Cardiac muscle cell (in vitro differentiated cells and primary cell): ENCODE results near the gene PAAF1. TPM values are rescaled to one million over a fixed set of nuclear protein-coding genes. Genes with fewer than 3 reads are reported as not detected.
A peak's percentile ranks its signal among the peaks of the same experiment; 100 is the strongest.
"Not testable (repeated sequence)": the region's sequence is repeated elsewhere in the genome, so short reads cannot be mapped to it uniquely, and the experiment has no call there.

Source experiments
- DNase-seq, 2 donors: peaks; one replicate each; pipeline versions ENCODE4 v3.0.0 to v3.0.0-alpha.2; 2010 to 2017; ENCODE audit warnings: low read depth in 1 of 2, low spot score in 1 of 2
- H3K27ac ChIP-seq: fragments of 200-600 bp; sonication (generic); 2 replicates; pipeline ENCODE4 v1.5.1; 2016
- H3K27me3 ChIP-seq: fragments of 200-600 bp; sonication (generic); 2 replicates; pipeline ENCODE4 v1.6.0; 2016; ENCODE audit warnings: control low read depth
- H3K36me3 ChIP-seq: fragments of 200-600 bp; sonication (generic); 2 replicates; pipeline ENCODE4 v1.5.1; 2016; ENCODE audit warnings: control low read depth
- H3K4me1 ChIP-seq: fragments of 200-600 bp; sonication (generic); 2 replicates; pipeline ENCODE4 v1.8.1; 2017; ENCODE audit warnings: low read depth, mild to moderate bottlenecking, mixed run types
- H3K4me3 ChIP-seq: fragments of 200-600 bp; sonication (generic); 2 replicates; pipeline ENCODE4 v1.5.1; 2016; ENCODE audit warnings: mild to moderate bottlenecking
- H3K9me3 ChIP-seq: fragments of 200-600 bp; sonication (generic); 2 replicates; pipeline ENCODE4 v1.5.1; 2017; ENCODE audit warnings: low read depth, mild to moderate bottlenecking, control low read depth
- polyA plus RNA-seq: library from polyadenylated mRNA; unstranded; fragments of >200 nt; fragmentation: Nextera tagmentation; extraction: Ambion mirVana; gene quantifications from 2 replicates; pipeline ENCODE4 v1.2.1, GENCODE V29; 2016
- total RNA-seq: library from RNA; depleted of rRNA; stranded (reverse); fragments of >200 nt; gene quantifications from 2 replicates; pipeline ENCODE4 v1.2.3, GENCODE V29; 2016
- TF ChIP-seq, protein P1 (sequence below): IDR thresholded peaks from 2 replicates; pipeline ENCODE4 v1.5.1; 2012; ENCODE audit warnings: low read depth, mild to moderate bottlenecking, low read length

The PAAF1 gene
- total and polyA plus RNA-seq, 2 experiments from 2014 or later: 63.9 to 97.2 TPM

DNA sequence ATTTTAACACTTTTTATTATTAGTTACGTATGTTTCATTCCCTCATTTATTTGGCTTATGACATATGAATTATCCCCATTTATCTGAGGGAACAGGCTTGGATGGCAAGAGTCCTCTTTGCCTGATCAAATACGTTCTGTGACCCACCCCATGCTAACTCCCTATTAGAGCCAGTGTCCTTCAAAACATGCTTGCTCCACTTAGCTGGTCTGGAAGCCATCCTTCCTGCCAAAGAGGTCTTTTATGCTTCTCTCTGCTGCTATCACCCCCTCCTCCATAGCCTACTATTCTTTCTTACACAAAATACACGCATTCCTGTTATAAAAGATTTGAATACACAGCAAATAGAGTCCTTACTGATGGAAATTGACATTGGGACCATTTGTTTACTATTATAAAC is 6.5 kb upstream of the PAAF1 start:
- peaks cover 6% of the 10 kb centered on the region for H3K4me1 ChIP-seq
- H3K9me3 ChIP-seq: no peaks in the 10 kb centered on the region
- no peak overlapping the region for H3K4me3 ChIP-seq
- H3K36me3 ChIP-seq: peaks cover 13% of the 10 kb centered on the region
- TF ChIP-seq, protein P1, sequence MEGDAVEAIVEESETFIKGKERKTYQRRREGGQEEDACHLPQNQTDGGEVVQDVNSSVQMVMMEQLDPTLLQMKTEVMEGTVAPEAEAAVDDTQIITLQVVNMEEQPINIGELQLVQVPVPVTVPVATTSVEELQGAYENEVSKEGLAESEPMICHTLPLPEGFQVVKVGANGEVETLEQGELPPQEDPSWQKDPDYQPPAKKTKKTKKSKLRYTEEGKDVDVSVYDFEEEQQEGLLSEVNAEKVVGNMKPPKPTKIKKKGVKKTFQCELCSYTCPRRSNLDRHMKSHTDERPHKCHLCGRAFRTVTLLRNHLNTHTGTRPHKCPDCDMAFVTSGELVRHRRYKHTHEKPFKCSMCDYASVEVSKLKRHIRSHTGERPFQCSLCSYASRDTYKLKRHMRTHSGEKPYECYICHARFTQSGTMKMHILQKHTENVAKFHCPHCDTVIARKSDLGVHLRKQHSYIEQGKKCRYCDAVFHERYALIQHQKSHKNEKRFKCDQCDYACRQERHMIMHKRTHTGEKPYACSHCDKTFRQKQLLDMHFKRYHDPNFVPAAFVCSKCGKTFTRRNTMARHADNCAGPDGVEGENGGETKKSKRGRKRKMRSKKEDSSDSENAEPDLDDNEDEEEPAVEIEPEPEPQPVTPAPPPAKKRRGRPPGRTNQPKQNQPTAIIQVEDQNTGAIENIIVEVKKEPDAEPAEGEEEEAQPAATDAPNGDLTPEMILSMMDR: no peak
- peak overlapping the region; percentile 8 for H3K27ac ChIP-seq
- no peak for DNase-seq
- H3K27me3 ChIP-seq: no peaks in the 10 kb centered on the region

DNA sequence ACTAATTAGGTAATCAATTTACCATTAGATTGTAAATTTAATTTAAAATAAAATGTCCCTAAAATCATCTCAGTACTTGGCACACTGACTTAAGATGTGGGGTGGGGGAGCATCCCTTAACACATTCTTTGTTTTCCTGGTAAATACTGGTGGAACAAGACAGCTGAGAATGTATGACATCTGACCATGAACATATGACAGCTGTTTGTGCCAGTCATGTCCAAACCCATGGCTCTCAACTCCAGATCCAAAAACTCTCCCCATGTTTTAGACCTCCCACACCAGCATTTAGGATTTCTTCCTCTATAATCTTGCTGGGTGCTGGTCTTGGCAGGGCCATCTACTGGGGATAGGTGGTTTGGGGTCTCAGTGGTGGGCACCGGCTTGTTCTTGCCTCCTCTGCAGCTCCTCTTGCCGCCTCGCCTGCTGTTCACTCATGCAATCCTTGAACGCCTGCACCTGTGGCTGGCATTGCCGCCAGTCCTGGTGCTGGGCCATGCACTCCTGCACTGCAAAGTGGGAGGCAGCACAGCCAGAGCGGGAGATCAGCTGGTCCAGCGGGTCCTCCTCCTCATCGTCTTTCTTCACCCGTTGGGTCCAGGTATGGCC is 3.9 kb upstream of the PAAF1 start:
- TF ChIP-seq, protein P1: no peak
- Histone ChIP-seq H3K4me3 (no peak overlapping the region), H3K27me3 (no peaks in the 10 kb centered on the region), H3K36me3 (peaks cover 13% of the 10 kb centered on the region), H3K27ac (no peak overlapping the region), H3K9me3 (no peaks in the 10 kb centered on the region), H3K4me1 (peaks cover 5% of the 10 kb centered on the region)
- no peak for DNase-seq

DNA sequence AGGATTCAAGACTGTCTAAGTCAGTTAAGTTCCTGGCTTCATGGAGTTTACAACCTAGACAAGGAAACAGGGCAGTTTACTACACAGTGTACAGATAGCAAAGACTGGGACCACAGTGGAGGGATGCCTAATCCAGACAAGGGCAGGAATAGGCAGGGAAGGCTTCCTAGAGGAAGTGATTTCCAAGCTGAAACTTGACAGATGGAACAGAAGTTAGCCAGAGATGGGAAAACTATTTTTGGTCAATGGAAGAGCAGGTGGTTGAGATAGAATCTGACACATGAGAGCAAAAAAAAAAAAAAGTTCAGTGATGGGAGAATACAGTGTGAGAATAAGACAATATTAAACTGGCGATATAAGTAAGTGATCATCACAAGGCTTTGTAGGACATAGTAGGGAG is 1.4 kb upstream of the PAAF1 start:
- H3K9me3 ChIP-seq: no peaks in the 10 kb centered on the region
- peak overlapping the region; percentile 94 for H3K27ac ChIP-seq
- no peaks in the 10 kb centered on the region for H3K27me3 ChIP-seq
- TF ChIP-seq, protein P1: no peak
- no peak for DNase-seq
- H3K36me3 ChIP-seq: peaks cover 13% of the 10 kb centered on the region
- H3K4me1 ChIP-seq: peaks cover 5% of the 10 kb centered on the region
- peak overlapping the region; percentile 48 for H3K4me3 ChIP-seq

DNA sequence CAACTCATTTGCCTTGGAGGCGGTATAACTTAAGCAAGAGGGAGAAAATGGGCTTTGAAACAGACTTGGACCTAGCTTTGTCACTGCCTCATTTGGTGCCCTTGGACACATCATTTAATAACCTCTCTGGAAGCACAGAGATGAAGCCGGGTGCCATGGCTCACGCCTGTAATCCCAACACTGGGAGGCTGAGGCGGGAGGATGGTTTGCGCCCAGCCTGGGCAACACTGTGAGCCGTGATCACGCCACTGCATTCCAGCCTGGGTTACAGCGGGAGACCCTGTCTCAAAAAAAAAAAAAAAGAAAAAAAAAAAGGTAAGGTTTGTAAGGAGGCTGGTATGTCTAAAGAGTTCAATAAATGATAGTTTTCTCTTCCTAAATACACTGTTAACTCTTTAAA is 959 bp upstream of the PAAF1 start:
- no peaks in the 10 kb centered on the region for H3K27me3 ChIP-seq
- peak overlapping the region; percentile 48 for H3K4me3 ChIP-seq
- TF ChIP-seq, protein P1: no peak
- H3K27ac ChIP-seq: peak overlapping the region; percentile 94
- peaks cover 5% of the 10 kb centered on the region for H3K4me1 ChIP-seq
- no peaks in the 10 kb centered on the region for H3K9me3 ChIP-seq
- no peak for DNase-seq
- H3K36me3 ChIP-seq: peaks cover 13% of the 10 kb centered on the region

DNA sequence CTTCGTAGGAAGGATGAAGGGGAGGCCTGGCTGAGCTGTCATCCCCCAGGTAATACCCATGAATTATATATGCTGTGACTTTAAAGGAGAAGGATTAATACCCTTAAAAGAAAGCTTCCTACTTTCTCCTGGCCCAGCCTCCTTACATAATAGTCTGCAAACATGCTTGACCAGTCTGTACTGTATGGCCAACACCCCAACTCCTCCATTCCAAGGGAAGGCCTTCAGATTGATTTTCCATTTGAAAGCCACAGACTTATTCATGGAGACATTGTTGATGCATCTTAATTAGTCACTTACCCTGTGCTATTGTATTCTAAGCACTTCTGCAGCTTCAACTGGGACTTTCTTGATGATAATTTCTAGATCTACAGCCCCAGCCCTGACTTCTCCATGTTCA is 2.0 kb downstream of the PAAF1 start:
- Histone ChIP-seq H3K36me3 (peaks cover 2% of the 10 kb centered on the region), H3K27me3 (no peaks in the 10 kb centered on the region), H3K27ac (no peak overlapping the region), H3K4me3 (no peak overlapping the region), H3K9me3 (no peaks in the 10 kb centered on the region), H3K4me1 (peaks cover 5% of the 10 kb centered on the region)
- TF ChIP-seq, protein P1: no peak
- DNase-seq: no peak

DNA sequence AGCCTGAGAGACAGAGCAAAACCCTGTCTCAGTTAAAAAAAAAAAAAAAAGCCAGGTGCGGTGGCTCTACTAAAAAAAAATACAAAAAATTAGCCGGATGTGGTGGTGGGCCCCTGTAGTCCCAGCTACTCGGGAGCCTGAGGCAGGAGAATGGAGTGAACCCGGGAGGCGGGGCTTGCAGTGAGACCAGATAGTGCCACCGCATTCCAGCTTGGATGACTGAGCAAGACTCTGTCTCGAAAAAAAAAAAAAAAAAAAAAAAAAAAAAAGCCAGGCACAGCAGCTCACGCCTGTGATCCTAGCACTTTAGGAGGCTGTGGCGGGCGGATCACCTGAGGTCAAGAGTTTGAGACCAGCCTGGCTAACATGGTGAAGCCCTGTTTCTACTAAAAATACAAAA is 3.6 kb downstream of the PAAF1 start:
- H3K4me3 ChIP-seq, H3K27me3 ChIP-seq, DNase-seq, H3K4me1 ChIP-seq, H3K9me3 ChIP-seq, H3K27ac ChIP-seq, H3K36me3 ChIP-seq: not testable (repeated sequence)
